ENCODE data around the gene SDE2.

Gene SDE2

GRCh38 chr1:225999227-225999911 is at the start of gene SDE2:
Gene SDE2 (minus strand): TSS chr1:225999343. CDS start chr1:225999312, 31 bp downstream.
- peak; percentile 86 for DNase-seq (ENCODE audit: insufficient read length, low spot score)
- FAIRE-seq, result no peak
- TF ChIP-seq POLR2A (IDR thresholded peaks at IDR 0.05; ENCODE audit: low read depth, low read length), result peak; percentile 91

- FAIRE-seq (no peak), DNase-seq (ENCODE audit: insufficient read length, low spot score) (no peak)
- TF ChIP-seq POLR2A (IDR thresholded peaks at IDR 0.05; ENCODE audit: low read depth, low read length), result no peak
Measured at GRCh38 chr1:226048886-226049285, 49.7 kb upstream of the SDE2 start.

DNA sequence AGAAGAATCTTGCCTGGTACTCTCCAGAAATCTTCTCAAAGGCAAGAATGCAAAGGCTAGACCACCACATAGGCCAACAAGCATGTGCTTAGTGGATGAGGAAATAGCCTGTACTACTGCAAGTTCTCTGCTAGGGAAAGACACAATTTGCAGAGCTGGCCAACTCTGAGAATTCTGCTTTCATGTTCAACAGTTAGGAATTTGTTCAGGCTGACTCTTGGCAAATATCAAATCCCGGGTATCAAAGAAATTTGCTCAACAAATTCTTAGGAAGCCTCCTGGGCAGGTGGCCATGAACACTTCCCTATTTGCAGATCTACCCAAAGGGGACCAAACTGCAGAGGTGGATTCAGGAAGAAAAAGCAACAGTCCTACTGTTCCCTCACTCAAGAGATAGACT is 48.4 kb upstream of the SDE2 start:
- DNase-seq (ENCODE audit: insufficient read length, low spot score), result no peak
- no peak for FAIRE-seq
- TF ChIP-seq POLR2A (IDR thresholded peaks at IDR 0.05; ENCODE audit: low read depth, low read length), result no peak

- no peak for DNase-seq (ENCODE audit: insufficient read length, low spot score)
Measured at GRCh38 chr1:226046240-226046639, 47.1 kb upstream of the SDE2 start.

GRCh38 chr1:226044514-226045101 is 45.5 kb upstream of the SDE2 start:
- FAIRE-seq (no peak), DNase-seq (ENCODE audit: insufficient read length, low spot score) (no peak)
- no peak for TF ChIP-seq POLR2A (IDR thresholded peaks at IDR 0.05; ENCODE audit: low read depth, low read length)

More at GRCh38 chr1:226046240-226046639, 47.1 kb upstream of the SDE2 start:
- peak; percentile 65 for FAIRE-seq
- TF ChIP-seq POLR2A (IDR thresholded peaks at IDR 0.05; ENCODE audit: low read depth, low read length), result no peak

GRCh38 chr1:226041419-226041818 is 42.3 kb upstream of the SDE2 start:
- FAIRE-seq (no peak), DNase-seq (ENCODE audit: insufficient read length, low spot score) (no peak)
- TF ChIP-seq POLR2A (IDR thresholded peaks at IDR 0.05; ENCODE audit: low read depth, low read length), result no peak

DNA sequence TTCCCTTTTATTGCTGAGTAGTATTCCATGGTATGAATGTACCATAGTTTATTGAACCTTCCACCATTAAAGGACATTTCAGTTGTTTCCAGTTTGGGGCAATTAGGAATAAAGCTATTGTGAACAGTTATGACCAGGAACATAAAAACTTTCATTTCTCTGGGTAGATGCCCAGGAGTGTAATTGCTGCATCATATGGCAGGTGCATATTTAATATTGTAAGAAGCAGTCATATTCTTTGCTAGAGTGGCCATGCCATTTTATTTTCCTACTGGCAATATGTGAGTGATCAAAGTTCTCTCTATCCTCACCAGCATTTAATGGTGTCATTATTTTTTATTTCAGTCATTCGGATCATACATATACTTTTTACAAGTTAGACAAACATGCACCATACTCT is 39.5 kb upstream of the SDE2 start:
- TF ChIP-seq POLR2A (IDR thresholded peaks at IDR 0.05; ENCODE audit: low read depth, low read length), result no peak
- FAIRE-seq, result no peak
- DNase-seq (ENCODE audit: insufficient read length, low spot score), result no peak

- TF ChIP-seq POLR2A (IDR thresholded peaks at IDR 0.05; ENCODE audit: low read depth, low read length), result no peak
- DNase-seq (ENCODE audit: insufficient read length, low spot score), result no peak
- FAIRE-seq, result no peak
Measured at GRCh38 chr1:226035915-226036314, 36.8 kb upstream of the SDE2 start.

- no peak for TF ChIP-seq POLR2A (IDR thresholded peaks at IDR 0.05; ENCODE audit: low read depth, low read length)
- DNase-seq (ENCODE audit: insufficient read length, low spot score), result peak; percentile 44
- no peak for FAIRE-seq
Measured at GRCh38 chr1:226034482-226034881, 35.3 kb upstream of the SDE2 start.

- TF ChIP-seq POLR2A (IDR thresholded peaks at IDR 0.05; ENCODE audit: low read depth, low read length), result no peak
- DNase-seq (ENCODE audit: insufficient read length, low spot score) (no peak), FAIRE-seq (no peak)
Measured at GRCh38 chr1:226033991-226034390, 34.8 kb upstream of the SDE2 start.

DNA sequence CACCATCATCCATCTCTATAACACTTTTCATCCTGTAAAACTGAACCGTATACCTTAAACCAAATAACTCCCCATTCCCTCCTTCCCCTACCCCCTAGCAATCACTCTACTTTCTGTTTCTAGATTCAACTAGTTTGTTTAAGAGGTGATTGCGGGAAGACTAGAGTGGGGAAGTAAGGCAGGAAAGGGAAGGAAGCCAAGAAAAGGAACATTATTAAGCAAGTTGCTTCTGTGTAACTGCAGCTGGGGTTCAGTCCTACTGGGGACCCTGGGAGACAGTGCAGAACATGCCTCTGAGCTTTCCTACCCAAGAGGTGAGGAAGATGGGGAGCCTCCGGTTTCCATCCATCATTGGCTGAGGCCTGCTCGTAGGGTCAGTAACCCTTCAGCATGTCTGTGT is 34.4 kb upstream of the SDE2 start:
- no peak for DNase-seq (ENCODE audit: insufficient read length, low spot score)
- FAIRE-seq, result no peak
- no peak for TF ChIP-seq POLR2A (IDR thresholded peaks at IDR 0.05; ENCODE audit: low read depth, low read length)

DNA sequence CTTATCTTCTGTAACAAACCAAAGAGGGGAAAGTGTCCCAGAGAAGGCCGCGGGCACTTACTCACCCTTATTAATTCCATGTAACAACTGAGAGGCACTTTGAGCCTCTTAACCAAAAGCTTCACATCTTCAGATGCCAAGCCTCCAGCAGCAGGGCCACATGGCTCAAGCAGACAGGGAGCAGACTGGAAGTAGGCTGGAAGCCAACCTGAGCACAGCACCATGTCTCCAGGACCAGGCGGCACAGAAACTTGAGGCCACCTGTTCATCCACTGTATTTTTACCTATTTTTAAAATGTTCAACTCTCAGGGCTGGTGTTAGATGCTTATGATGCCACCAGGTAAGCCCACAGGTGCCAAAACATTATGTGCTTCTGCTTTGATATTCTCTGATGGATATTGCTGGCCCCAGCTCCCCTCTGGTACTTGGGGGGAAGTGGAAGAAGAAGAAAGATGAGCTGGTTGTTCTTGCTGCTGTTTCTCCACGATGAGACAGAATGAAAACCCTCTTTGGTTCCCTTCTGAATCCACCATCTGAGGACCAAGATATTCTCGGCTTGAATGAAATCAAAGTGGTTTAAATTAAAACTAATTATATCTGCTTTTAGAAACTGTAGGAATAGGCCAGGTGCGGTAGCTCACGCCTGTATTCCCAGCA is 30.6 kb upstream of the SDE2 start:
- no peak for FAIRE-seq
- DNase-seq (ENCODE audit: insufficient read length, low spot score), result no peak
- TF ChIP-seq POLR2A (IDR thresholded peaks at IDR 0.05; ENCODE audit: low read depth, low read length), result no peak

GRCh38 chr1:226029093-226029496 is 30.0 kb upstream of the SDE2 start:
- no peak for TF ChIP-seq POLR2A (IDR thresholded peaks at IDR 0.05; ENCODE audit: low read depth, low read length)
- FAIRE-seq (no peak), DNase-seq (ENCODE audit: insufficient read length, low spot score) (no peak)

DNA sequence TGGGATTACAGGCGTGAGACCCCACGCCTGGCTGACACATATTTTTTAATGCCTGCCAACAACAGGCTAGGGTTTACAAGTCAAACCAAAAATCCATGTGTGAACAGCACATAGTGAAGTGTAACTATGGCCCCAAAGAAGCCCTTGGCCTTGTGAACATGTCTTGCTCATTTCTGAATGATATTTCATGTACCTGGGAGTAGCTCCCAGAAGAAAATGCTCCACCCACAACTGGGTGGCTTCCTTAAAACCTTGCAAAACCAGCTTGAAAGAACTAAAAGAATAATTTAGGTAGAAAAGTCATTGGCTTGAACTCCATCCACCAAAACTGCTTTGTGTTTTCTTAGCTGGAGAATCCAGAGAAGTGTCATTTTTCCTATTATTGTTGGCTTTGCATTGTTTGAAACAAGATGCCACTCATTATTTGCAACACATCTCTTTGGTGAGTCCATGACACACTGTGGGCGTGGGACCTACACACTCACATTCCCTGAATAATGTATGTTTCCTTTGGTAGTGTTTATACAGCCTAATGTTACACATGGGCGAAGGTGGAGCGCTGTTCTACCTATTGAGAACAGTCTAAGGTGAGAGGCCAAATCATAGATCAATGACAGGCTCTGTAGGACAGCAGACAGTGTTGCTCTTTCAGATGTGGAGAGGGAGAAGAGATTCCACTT is 28.5 kb upstream of the SDE2 start:
- DNase-seq (ENCODE audit: insufficient read length, low spot score) (no peak), FAIRE-seq (no peak)
- TF ChIP-seq POLR2A (IDR thresholded peaks at IDR 0.05; ENCODE audit: low read depth, low read length), result no peak
